Measurements from ENCODE around the gene ZNF850. TPM values are rescaled to one million over a fixed set of nuclear protein-coding genes. Genes with fewer than 3 reads are reported as not detected.
A peak's percentile ranks its signal among the peaks of the same experiment; 100 is the strongest.

The ZNF850 gene
- total RNA-seq, 2 donors from 2014 or later = 28.1 to 30.7 TPM

DNA sequence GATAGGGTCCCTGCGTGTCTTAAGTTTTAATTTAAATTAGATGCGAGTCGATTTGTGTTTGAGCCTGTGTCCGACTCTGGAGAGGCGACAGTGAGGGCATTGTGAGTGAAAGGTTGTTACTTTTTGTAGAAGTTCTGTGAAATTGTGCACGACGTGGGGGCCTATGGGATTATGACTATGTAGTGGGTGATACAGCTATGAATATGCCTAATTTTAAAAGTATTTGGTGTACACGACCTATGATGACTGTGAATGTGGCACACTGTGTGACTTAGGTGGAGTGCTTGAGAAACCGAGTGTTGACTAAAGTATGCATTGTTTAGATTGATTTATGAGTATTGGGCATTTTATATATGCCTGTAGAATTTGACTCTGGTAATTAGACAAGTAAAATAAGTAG lies 84.5 kb downstream of the ZNF850 start:
- peaks cover 31% of the 10 kb centered on the region for H3K9me3 Mint-ChIP-seq
- peaks cover 44% of the 10 kb centered on the region for H3K9me3 ChIP-seq (ENCODE audit: control insufficient read depth, low read length)
- H3K27ac ChIP-seq (ENCODE audit: low read depth, low read length) = no peak overlapping the region

DNA sequence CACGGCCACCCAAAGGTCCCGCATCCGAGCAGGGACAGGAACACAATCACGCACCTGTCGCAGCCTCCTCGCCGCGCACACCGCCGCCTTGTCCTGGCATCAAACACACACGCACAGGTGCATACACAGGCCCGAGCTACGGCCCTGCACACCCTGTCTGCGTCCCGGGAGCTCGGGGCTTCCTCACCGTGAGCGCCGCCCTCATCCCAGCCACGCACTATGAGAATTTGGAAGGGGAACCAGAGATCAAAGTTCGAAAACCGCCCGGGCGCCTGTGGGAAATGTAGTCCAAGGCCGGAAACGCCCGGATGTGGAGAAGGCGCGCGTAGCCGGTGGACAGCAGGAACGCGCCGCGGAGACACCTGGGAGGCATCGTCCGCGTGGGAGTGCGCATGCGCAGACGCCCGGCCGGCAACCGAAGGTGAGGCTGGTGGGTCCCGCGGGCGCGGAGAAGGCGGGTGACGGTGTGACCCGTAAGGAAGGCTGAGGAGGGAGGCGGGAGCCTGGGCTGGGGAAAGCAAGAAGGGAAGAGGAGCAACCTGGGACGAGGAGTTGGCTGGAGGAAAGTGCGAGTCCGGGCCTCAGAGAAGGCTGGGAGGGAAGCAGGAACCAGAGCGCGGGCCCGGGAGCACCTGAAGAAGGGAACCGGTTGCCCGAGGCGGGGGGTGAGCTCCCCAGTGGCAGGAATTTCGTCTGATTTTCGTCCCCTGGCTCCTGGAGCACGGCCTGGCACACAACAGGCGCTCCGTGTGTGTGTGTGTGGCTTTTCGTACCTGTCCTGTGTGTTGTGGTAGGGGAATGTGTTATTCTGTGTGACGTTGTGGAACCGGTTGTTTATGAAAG lies 85.2 kb downstream of the ZNF850 start, which contains the start of gene ZNF567:
Gene ZNF567, plus strand, starts transcription at position 399 of the 843 bp plus-strand sequence. CDS start 7,256 bp downstream, outside the sequence.
- DNase-seq = peak; percentile 99
- Histone ChIP-seq H3K27me3 (ENCODE audit: control insufficient read depth, insufficient read depth, low read length, poor library complexity, severe bottlenecking) (no peaks in the 10 kb centered on the region), H3K4me3 (ENCODE audit: low read length) (peak within 1 kb of the TSS; percentile 99), H3K36me3 (ENCODE audit: control insufficient read depth, insufficient read depth, low read length) (peaks cover 39% of the 10 kb centered on the region), H3K9me3 (ENCODE audit: control insufficient read depth, low read length) (peaks cover 38% of the 10 kb centered on the region), H3K9ac (ENCODE audit: extremely low read depth, low read length, poor library complexity, severe bottlenecking) (peak within 1 kb of the TSS; percentile 90), H3K27ac (ENCODE audit: low read depth, low read length) (no peak within 1 kb of the TSS), H3K4me1 (ENCODE audit: control insufficient read depth, insufficient read depth, low read length) (no peaks in the 10 kb centered on the region)
- WGBS, 2 experiments (ENCODE audit: insufficient coverage in 1 of 2, insufficient read length in 1 of 2) = 1% methylated on average over 19 to 69 of the region's 69 CpGs
- TF ChIP-seq, protein P1, sequence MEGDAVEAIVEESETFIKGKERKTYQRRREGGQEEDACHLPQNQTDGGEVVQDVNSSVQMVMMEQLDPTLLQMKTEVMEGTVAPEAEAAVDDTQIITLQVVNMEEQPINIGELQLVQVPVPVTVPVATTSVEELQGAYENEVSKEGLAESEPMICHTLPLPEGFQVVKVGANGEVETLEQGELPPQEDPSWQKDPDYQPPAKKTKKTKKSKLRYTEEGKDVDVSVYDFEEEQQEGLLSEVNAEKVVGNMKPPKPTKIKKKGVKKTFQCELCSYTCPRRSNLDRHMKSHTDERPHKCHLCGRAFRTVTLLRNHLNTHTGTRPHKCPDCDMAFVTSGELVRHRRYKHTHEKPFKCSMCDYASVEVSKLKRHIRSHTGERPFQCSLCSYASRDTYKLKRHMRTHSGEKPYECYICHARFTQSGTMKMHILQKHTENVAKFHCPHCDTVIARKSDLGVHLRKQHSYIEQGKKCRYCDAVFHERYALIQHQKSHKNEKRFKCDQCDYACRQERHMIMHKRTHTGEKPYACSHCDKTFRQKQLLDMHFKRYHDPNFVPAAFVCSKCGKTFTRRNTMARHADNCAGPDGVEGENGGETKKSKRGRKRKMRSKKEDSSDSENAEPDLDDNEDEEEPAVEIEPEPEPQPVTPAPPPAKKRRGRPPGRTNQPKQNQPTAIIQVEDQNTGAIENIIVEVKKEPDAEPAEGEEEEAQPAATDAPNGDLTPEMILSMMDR (conservative IDR thresholded peaks at IDR 0.05) = peak; percentile 49
- H3K36me3 Mint-ChIP-seq (ENCODE audit: low read depth) = peaks cover 52% of the 10 kb centered on the region
- peaks cover 10% of the 10 kb centered on the region for H3K4me1 Mint-ChIP-seq
- no peaks in the 10 kb centered on the region for H3K27me3 Mint-ChIP-seq (ENCODE audit: insufficient read depth)
- H3K9me3 Mint-ChIP-seq = peaks cover 31% of the 10 kb centered on the region
- H3K4me3 Mint-ChIP-seq = peak within 1 kb of the TSS; percentile 99
- peak within 1 kb of the TSS; percentile 99 for H3K27ac Mint-ChIP-seq

More for the DNA sequence above, 84.5 kb downstream of the ZNF850 start:
- Mint-ChIP-seq H3K4me1 (peaks cover 10% of the 10 kb centered on the region), H3K27ac (peak overlapping the region; percentile 99), H3K4me3 (peak overlapping the region; percentile 99), H3K27me3 (ENCODE audit: insufficient read depth) (no peaks in the 10 kb centered on the region), H3K36me3 (ENCODE audit: low read depth) (peaks cover 55% of the 10 kb centered on the region)
- WGBS, 2 experiments (ENCODE audit: insufficient coverage in 1 of 2, insufficient read length in 1 of 2) = 19 to 21% methylated on average over 7 to 9 of the region's 9 CpGs
- Histone ChIP-seq H3K4me3 (ENCODE audit: low read length) (peak overlapping the region; percentile 99), H3K4me1 (ENCODE audit: control insufficient read depth, insufficient read depth, low read length) (no peaks in the 10 kb centered on the region), H3K36me3 (ENCODE audit: control insufficient read depth, insufficient read depth, low read length) (peaks cover 45% of the 10 kb centered on the region), H3K27me3 (ENCODE audit: control insufficient read depth, insufficient read depth, low read length, poor library complexity, severe bottlenecking) (no peaks in the 10 kb centered on the region), H3K9ac (ENCODE audit: extremely low read depth, low read length, poor library complexity, severe bottlenecking) (peak overlapping the region; percentile 90)
- TF ChIP-seq, protein P1 (conservative IDR thresholded peaks at IDR 0.05) = no peak
- no peak for DNase-seq

DNA sequence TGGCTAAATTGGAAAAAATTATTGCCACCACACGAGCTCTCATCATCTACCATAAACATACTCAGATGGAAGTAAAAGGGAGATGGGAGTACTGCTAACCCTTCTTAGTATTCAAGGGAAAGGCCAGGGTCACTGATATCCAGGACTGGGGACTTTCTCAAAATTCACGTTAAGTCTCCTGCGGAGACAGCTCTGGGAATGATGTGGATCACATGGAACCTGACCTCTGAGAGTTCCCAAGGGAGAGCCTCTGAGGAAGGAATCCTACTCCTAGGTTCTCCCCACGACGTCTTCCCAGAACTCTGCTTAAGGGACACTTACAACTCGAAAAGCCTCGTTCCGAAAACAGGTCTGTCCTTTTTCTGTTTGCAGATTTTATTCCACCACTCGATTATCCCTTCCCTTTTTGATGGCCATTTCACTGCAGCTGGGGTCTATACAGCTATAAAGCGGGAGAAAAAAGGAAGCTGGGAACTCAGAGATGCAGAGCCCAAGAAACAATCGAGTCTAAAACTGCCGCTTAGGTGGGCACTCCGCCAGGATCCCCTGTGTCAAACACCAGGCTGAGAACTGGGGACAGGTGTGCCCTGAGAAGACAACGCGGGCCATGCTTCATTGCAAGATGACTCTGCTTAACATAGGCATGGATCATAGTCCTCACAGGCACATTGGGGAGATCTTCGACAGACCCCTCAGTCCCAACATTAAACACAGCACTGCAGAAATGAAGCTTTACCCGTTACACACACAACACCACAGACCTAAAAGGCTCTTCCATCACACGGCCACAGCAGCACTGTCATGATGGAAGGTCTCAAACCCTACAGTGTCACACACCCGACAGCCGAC lies 86.0 kb downstream of the ZNF850 start:
- H3K9me3 ChIP-seq (ENCODE audit: control insufficient read depth, low read length) = peaks cover 29% of the 10 kb centered on the region
- 40 to 47% methylated on average over 13 to 20 of the region's 20 CpGs for whole genome bisulfite sequencing, 2 experiments (ENCODE audit: insufficient coverage in 1 of 2, insufficient read length in 1 of 2)
- H3K9ac ChIP-seq (ENCODE audit: extremely low read depth, low read length, poor library complexity, severe bottlenecking) = peak overlapping the region; percentile 54
- no peaks in the 10 kb centered on the region for H3K27me3 ChIP-seq (ENCODE audit: control insufficient read depth, insufficient read depth, low read length, poor library complexity, severe bottlenecking)
- Mint-ChIP-seq H3K27me3 (ENCODE audit: insufficient read depth) (no peaks in the 10 kb centered on the region), H3K27ac (peak overlapping the region; percentile 99), H3K36me3 (ENCODE audit: low read depth) (peaks cover 52% of the 10 kb centered on the region), H3K4me3 (peak overlapping the region; percentile 99), H3K9me3 (peaks cover 26% of the 10 kb centered on the region), H3K4me1 (peaks cover 10% of the 10 kb centered on the region)
- peaks cover 35% of the 10 kb centered on the region for H3K36me3 ChIP-seq (ENCODE audit: control insufficient read depth, insufficient read depth, low read length)
- peak; percentile 52 for DNase-seq
- H3K4me1 ChIP-seq (ENCODE audit: control insufficient read depth, insufficient read depth, low read length) = no peaks in the 10 kb centered on the region
- H3K4me3 ChIP-seq (ENCODE audit: low read length) = peak overlapping the region; percentile 99
- TF ChIP-seq, protein P1 (conservative IDR thresholded peaks at IDR 0.05) = no peak
- H3K27ac ChIP-seq (ENCODE audit: low read depth, low read length) = no peak overlapping the region
